ENCODE data around the gene SIPA1.

Gene SIPA1, protein sequence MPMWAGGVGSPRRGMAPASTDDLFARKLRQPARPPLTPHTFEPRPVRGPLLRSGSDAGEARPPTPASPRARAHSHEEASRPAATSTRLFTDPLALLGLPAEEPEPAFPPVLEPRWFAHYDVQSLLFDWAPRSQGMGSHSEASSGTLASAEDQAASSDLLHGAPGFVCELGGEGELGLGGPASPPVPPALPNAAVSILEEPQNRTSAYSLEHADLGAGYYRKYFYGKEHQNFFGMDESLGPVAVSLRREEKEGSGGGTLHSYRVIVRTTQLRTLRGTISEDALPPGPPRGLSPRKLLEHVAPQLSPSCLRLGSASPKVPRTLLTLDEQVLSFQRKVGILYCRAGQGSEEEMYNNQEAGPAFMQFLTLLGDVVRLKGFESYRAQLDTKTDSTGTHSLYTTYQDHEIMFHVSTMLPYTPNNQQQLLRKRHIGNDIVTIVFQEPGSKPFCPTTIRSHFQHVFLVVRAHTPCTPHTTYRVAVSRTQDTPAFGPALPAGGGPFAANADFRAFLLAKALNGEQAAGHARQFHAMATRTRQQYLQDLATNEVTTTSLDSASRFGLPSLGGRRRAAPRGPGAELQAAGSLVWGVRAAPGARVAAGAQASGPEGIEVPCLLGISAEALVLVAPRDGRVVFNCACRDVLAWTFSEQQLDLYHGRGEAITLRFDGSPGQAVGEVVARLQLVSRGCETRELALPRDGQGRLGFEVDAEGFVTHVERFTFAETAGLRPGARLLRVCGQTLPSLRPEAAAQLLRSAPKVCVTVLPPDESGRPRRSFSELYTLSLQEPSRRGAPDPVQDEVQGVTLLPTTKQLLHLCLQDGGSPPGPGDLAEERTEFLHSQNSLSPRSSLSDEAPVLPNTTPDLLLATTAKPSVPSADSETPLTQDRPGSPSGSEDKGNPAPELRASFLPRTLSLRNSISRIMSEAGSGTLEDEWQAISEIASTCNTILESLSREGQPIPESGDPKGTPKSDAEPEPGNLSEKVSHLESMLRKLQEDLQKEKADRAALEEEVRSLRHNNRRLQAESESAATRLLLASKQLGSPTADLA

GRCh38 chr11:65637794-65638419 is at the start of gene SIPA1:
Gene SIPA1 (plus strand): TSS chr11:65638101. CDS start chr11:65640922, 2,821 bp downstream.
- DNase-seq (ENCODE audit: low spot score), result peak; percentile 92

GRCh38 chr11:65588199-65589054 is 49.5 kb upstream of the SIPA1 start:
- FAIRE-seq (no peak), DNase-seq (ENCODE audit: low spot score) (no peak)

More at GRCh38 chr11:65637794-65638419, at the start of gene SIPA1:
- FAIRE-seq, result peak; percentile 70

DNA sequence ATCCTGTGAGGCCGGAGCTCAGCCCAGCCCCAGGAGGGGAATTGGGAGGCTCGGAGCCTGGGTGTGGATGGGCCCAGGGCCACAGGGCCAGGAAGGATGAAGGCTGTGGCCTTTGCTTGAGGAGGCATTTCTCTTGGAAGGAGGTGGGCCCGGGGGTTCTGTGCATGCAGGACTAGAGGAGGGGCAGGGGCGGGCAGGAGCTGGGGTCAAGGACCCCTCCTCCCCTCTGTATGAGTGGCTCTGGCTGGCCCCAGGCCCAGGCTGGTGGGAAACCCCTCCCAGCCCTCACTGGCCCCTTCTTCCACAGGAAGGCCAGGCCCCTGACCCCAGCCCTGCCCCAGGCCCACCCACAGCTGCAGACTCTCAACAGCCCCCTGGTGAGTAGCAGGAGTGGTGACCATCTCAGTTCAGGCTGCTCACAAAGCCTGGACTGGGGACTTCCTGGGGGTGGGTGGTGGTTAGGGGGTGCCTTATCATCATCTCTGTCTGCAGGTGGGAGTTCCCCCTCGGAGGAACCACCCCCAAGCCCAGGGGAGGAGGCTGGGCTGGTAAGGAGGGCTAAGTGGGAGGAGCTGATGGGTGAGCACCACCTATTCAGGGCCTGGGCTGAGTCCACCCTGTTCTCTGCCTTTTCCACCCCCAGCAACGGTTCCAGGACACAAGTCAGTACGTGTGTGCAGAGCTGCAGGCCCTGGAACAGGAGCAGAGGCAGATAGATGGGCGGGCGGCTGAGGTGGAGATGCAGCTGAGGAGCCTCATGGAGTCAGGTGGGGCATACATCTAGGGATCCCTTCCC is 48.3 kb upstream of the SIPA1 start:
- DNase-seq (ENCODE audit: low spot score), result no peak
- FAIRE-seq, result no peak

GRCh38 chr11:65590240-65590738 is 47.6 kb upstream of the SIPA1 start:
- DNase-seq (ENCODE audit: low spot score) (no peak), FAIRE-seq (no peak)

DNA sequence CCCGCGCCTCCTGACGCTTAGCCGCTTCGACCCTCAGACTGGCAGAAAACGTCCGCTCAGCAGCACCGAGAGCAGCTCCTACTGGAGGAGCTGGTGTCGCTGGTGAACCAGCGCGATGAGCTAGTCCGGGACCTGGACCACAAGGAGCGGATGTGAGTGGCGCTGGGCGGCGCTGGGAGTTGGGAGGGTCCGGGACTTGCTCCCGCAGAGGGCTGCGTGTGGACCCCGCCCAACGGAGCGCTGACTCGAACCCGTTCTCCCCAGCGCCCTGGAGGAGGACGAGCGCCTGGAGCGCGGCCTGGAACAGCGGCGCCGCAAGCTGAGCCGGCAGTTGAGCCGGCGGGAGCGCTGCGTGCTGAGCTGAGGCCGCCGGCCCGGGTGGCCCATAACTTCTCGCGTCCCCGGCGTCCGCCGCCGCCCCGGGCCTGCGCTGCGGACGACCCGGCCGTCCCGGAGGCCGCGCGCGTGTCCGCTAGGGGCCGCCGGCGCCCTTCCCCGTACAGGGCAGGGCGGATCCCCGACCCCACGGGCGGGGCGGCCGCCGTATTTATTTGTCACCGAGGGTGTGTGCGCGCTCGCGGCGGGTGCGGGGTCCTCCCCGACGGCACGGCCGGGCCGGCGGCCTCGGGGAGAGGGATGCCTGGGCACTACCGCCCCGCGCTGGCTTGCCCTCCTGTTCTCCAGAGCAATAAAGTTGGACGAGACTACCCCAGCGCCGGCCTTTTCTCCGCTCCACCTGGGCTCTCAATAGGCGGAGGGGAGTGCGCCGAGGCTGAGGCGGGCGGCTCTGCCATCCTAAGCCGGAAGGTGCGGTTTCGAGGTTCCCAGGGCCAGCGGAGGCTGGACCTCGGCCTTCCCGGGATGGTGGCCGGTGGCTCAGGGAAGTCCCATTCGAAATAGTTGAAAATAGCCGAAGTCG is 45.7 kb upstream of the SIPA1 start:
- DNase-seq (ENCODE audit: low spot score), result no peak
- no peak for FAIRE-seq

DNA sequence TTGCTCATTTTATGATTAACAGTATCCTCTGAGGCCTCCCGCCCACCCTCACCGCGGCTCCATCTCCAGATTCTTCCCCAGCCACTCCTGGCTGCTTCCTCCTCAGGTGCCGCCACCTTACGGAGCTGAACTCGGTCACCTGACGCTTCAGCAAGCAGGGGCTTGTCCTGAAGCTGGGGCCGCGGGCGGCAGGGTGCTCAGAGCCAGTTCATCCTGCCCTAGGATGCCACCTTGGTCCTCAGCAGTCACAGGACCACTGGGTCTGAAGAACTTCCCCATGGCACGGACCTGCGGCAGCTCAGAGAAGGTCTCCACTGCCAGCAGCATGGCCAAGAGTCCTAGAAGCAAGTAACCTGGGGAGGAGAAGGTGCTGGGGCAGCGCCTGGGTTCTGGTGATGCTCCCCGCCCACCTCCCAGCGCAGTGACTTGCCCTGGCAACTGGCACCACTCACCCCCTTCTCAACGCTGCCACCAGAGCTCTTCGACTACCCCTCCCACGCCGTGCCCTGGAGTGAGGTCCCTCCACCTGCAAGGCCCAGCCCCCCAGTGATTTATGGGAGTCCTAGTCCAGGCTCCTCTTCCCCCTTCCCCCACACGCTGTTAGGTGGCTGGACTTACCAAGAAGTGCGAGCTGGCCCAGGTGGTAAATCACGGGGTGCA is 44.9 kb upstream of the SIPA1 start:
- FAIRE-seq (no peak), DNase-seq (ENCODE audit: low spot score) (no peak)

DNA sequence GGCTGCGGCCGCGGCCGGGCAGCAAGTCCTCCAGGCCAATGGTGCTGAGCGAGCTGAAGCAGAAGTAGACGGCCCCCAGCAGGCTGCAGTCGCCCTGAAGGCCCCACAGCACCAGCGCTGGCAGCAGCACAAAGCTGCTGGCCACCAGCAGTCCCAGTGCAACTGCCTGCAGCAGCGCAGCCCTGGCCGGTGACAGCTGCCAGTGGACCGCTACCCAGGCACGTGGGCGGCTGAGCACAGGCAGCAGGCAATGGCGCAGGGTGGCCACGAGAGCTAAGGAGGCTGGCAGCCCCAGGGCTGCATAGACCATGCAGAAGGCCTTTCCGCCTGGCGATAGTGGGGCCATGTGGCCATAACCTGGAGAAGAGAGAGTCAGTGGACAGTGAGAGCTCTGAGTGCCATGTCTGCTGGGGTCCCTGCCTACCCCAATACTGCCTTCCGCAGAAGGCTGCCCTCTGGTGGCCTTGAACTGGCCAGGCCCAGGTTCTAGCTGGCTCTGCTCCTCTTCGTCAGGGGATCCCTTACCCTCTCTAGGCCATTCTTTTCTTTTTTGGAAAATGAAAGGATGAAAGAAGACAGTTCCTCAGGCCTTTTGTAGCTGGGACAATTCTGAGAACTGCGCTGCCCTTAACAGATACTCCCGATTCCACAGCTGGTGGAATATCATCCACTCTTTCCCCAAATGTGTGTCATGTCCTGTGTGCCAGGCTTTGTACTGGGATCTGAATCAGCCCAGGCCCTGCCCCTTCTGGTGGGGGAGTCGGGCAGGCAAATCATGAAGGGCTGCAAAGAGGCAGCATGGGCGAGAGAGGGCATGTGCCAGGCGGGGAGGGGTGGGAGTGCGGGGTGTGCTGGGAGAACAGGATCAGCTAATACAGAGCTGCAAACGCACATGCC is 44.1 kb upstream of the SIPA1 start:
- FAIRE-seq (no peak), DNase-seq (ENCODE audit: low spot score) (no peak)

GRCh38 chr11:65595131-65595530 is 42.8 kb upstream of the SIPA1 start:
- no peak for FAIRE-seq
- DNase-seq (ENCODE audit: low spot score), result no peak

GRCh38 chr11:65595543-65596281 is 42.2 kb upstream of the SIPA1 start, which contains the start of gene KCNK7:
Gene KCNK7 (minus strand): TSS chr11:65595800. CDS start chr11:65595772, 28 bp downstream.
- no peak for FAIRE-seq

DNA sequence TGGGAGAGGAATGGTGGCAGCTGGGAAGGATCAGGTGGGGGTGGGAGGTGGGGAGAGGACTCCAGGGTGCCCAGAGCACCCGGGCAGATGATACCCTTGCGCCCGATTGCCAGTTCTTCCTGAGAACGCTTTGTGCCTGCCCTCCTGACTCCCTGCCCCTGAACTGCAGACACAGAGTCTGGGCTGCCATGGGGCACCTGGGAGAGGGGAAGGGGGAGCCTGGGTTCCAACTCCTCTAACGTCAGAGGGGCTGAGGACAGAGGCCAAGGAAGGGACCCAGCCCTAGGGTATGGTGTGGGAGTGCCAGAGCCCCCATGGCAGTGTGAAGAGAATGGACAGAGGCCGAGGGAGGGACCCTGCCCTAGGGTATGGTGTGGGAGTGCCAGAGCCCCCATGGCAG is 41.4 kb upstream of the SIPA1 start:
- DNase-seq (ENCODE audit: low spot score), result no peak
- FAIRE-seq, result no peak

More at GRCh38 chr11:65595543-65596281, 42.2 kb upstream of the SIPA1 start, which contains the start of gene KCNK7:
- DNase-seq (ENCODE audit: low spot score), result no peak

- no peak for DNase-seq (ENCODE audit: low spot score)
- no peak for FAIRE-seq
Measured at GRCh38 chr11:65598258-65598699, 39.6 kb upstream of the SIPA1 start.

DNA sequence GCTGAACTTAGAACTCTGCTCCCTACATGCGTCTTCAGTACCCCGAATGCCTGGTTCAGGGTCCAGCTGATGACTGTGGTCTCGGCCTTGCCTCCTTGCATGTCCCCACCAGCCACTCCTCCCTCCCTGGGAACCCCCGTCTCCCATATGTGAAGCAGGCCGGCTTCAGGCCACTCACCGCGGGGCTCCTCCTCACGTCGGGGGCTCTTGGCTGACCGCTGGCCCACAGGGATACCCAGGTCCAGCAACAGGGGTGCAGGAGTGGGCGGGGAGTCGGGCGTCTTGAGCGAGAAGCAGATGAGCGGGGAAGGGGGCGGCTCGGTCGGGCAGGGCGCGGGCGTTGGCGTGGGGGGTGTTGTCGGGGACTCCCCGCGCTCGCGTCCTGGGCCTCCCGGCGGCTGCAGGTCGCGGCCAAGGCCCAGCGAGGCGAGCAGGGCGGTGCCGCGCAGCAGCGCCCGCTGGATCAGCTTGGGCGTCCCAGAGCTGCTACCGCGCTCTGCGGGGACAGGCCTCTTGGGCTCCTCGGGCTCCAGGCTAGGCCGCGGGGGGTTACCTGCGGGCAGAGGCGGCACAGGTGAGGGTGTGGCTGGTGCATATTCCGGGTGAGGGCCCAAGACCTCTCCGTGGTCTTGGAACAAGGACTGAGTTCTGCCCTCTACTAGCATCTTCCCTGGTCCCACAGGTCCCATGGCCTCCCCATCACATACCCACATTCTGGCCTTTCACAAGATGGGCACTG is 38.5 kb upstream of the SIPA1 start:
- FAIRE-seq (no peak), DNase-seq (ENCODE audit: low spot score) (no peak)

DNA sequence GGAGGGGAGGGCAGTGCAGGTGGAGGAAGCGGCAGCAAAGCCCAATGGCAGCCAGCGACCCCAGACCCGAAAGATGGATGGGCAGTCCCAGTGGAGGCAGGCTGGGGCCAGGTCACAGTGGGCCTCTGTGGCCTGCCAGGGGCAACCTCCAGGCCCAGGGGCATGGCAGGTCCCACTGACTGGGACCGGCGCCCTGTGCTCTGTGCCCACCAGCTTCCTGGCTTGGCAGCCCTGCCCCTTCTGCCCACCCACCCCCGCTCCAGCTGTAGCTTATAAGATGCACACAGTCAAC is 38.0 kb upstream of the SIPA1 start:
- FAIRE-seq (no peak), DNase-seq (ENCODE audit: low spot score) (no peak)

GRCh38 chr11:65604258-65604657 is 33.6 kb upstream of the SIPA1 start:
- DNase-seq (ENCODE audit: low spot score) (no peak), FAIRE-seq (no peak)

DNA sequence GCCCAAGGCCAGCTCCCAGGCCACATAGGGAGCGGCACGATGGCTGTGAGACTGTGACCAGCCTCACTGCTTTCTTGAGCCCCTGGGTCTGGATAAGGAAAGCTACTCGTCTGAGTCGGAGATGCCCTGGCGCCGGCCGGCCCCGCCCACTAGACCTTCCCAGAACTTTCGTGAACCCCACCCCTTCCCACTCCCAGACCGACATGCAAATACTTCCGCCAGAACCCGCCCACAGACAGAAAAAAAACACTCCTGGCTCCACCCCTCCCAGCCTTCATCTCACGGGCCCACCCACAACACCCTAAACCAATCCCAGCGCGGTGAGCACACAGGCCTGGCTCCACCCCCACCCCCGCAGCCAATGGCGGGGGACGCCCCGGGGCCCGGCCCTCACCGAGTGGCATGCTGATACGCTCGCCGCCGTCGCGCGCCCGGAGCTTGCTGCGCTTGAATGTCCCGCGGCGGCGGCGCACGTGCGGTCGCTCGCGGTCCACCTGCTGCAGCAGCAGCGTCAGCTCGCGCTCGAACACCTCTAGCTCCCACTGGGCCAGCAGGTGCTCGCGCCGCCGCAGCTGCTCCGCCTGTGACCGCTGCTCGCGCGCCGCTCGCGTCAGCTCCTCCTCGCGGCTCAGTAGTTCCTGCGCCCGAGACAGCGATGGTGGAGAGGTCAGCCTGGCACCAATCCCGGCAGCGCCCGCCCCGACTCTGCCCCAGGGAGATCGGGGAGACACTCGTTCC is 30.9 kb upstream of the SIPA1 start:
- DNase-seq (ENCODE audit: low spot score), result no peak
- FAIRE-seq, result no peak
